Activated CD4-positive, alpha-beta T cell treated with anti-CD3 and anti-CD28 coated beads, Interleukin-2, amount 10 ng/mL, durations not matched to agents 24 days and 14 days (primary cell): ENCODE measurements around the gene RIMKLA. TPM values are rescaled to one million over a fixed set of nuclear protein-coding genes. Genes with fewer than 3 reads are reported as not detected.

Source experiments
- DNase-seq: peaks from one replicate; pipeline ENCODE4 v3.0.0; 2022
- H3K27ac Mint-ChIP-seq: one replicate; pipeline ENCODE4 v1.8.0; 2022; ENCODE audit warnings: mild to moderate bottlenecking, mixed read lengths
- H3K27me3 Mint-ChIP-seq: one replicate; pipeline ENCODE4 v1.8.0; 2022; ENCODE audit warnings: mixed read lengths
- H3K36me3 Mint-ChIP-seq: one replicate; pipeline ENCODE4 v1.8.0; 2022; ENCODE audit warnings: low read depth, mild to moderate bottlenecking, mixed read lengths
- H3K4me1 Mint-ChIP-seq: one replicate; pipeline ENCODE4 v1.8.0; 2021; ENCODE audit warnings: mixed read lengths
- H3K4me3 Mint-ChIP-seq: one replicate; pipeline ENCODE4 v1.8.0; 2022; ENCODE audit warnings: mild to moderate bottlenecking, moderate library complexity, mixed read lengths
- H3K9me3 Mint-ChIP-seq: one replicate; pipeline ENCODE4 v1.8.0; 2021; ENCODE audit warnings: mixed read lengths
- intact Hi-C: fragments of 100-400 bp; cut with micrococcal nuclease; formaldehyde crosslinking; loops from one replicate; pipeline ENCODE4 v1.15.1; 2023
- total RNA-seq: library from RNA; stranded (reverse); gene quantifications from 2 replicates; pipeline ENCODE4 v1.2.3, GENCODE V29; 2022

The RIMKLA gene
- total RNA-seq, 1 donor from 2014 or later = 5.5 TPM

DNA sequence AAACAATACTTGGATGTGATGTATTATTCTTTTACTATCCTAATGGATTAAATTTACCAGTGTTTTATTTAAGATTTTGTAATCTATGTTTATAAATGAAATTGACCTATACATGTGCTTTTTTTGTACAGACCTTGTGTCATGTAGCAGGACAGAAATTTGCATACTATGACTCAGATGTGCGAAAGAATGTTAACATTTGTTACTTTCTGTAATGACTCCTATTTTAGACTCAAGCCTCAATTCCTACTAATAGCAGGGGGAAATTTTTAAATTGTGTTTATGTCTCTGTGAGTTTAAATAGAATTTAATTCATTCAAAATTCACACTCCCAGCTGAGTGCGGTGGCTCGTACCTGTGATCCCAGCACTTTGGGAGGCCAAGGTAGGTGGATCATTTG lies 21.8 kb upstream of the RIMKLA start:
- peaks cover 25% of the 10 kb centered on the region for H3K27me3 Mint-ChIP-seq
- no peak for DNase-seq
- peaks cover 5% of the 10 kb centered on the region for H3K9me3 Mint-ChIP-seq
- no peak overlapping the region for H3K4me3 Mint-ChIP-seq
- no peaks in the 10 kb centered on the region for H3K4me1 Mint-ChIP-seq
- H3K36me3 Mint-ChIP-seq = no peaks in the 10 kb centered on the region
- intact Hi-C loops = no loop called here
- no peak overlapping the region for H3K27ac Mint-ChIP-seq

- Mint-ChIP-seq H3K27me3 (peaks cover 25% of the 10 kb centered on the region), H3K27ac (no peak overlapping the region), H3K4me3 (no peak overlapping the region), H3K36me3 (no peaks in the 10 kb centered on the region), H3K9me3 (peaks cover 5% of the 10 kb centered on the region), H3K4me1 (no peaks in the 10 kb centered on the region)
- intact Hi-C loops = no loop called here
- no peak for DNase-seq
Observed at GRCh38 chr1:42359466-42359865, 21.1 kb upstream of the RIMKLA start.

GRCh38 chr1:42364089-42364488 lies 16.5 kb upstream of the RIMKLA start:
- H3K9me3 Mint-ChIP-seq = peaks cover 5% of the 10 kb centered on the region
- H3K27ac Mint-ChIP-seq = no peak overlapping the region
- intact Hi-C loops = no loop called here
- H3K36me3 Mint-ChIP-seq = no peaks in the 10 kb centered on the region
- no peak for DNase-seq
- no peak overlapping the region for H3K4me3 Mint-ChIP-seq
- no peaks in the 10 kb centered on the region for H3K4me1 Mint-ChIP-seq
- peaks cover 26% of the 10 kb centered on the region for H3K27me3 Mint-ChIP-seq

DNA sequence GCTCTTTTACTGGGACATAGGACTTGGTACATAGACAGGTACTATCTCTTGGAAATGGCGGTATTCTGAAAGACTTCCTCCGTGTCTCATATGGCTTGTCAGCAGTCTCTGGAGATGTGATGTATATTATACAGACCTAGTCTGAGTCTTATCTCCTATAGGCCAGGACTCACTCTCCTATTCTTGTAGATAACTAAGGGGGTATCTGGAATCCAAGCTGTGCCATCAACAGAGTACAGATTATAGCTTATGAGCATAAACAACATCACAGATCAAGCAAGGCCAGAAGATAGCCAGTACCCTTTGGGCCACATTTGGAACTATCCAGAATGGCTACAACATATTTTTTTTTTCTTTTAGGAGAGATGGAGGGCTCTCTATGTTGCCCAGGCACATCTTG lies 16.1 kb upstream of the RIMKLA start:
- H3K4me1 Mint-ChIP-seq = no peaks in the 10 kb centered on the region
- H3K27me3 Mint-ChIP-seq = peaks cover 28% of the 10 kb centered on the region
- H3K27ac Mint-ChIP-seq = no peak overlapping the region
- peaks cover 5% of the 10 kb centered on the region for H3K9me3 Mint-ChIP-seq
- intact Hi-C loops = no loop called here
- H3K4me3 Mint-ChIP-seq = no peak overlapping the region
- no peak for DNase-seq
- no peaks in the 10 kb centered on the region for H3K36me3 Mint-ChIP-seq

DNA sequence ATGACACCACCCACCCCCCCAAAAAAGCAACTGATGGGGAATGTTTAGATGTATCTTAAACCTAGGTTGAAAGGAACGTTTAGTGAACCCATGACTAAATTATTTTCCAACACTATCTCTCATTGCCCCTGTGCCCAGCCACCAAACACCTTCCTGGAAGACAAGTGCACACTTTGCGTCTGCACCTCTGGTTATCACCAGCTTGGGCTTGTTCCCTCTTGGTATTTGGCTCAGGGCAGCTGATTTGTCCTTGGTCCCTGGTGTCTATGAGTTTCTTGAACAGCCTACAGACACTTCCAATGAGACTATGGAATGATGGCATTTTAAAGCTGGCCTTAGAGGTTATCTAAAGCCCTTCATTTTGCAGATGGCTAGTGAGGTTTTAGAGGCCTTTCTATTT lies 15.5 kb upstream of the RIMKLA start:
- intact Hi-C loops = no loop called here
- no peak for DNase-seq
- Mint-ChIP-seq H3K4me3 (no peak overlapping the region), H3K4me1 (no peaks in the 10 kb centered on the region), H3K36me3 (no peaks in the 10 kb centered on the region), H3K9me3 (peaks cover 5% of the 10 kb centered on the region), H3K27ac (no peak overlapping the region), H3K27me3 (peaks cover 31% of the 10 kb centered on the region)

DNA sequence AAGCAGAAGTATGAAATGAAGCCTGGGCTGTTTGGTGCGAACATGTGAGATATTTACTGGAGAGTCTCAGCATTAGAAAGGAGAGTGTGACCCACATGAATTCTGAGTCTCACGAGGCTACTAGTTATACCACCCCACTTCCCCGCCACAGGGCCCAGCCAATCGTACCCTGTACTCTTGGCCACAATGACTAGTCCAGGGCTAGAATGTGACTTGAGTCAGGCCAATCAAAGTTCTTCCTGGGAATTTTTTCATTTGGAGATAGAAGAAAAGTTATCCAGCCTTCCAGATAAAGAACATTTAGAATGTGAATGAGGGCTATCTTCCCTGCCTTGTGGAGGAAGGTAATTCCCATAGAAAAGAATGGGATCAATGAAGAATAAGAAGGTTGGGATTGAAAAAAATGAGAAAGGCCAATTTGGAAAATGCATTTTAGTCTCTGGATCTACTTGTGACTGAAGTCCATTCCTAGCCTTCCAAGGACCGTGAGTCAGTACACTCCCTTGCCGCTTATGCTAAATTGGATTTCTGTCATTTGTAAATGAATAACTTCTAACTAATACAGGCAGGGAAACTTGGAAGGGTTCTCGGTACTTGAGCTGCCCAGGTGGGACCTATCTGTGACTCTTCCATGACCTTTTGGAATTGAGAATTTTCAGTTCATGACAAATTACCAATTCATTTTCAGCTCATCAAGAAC lies 12.3 kb upstream of the RIMKLA start:
- no peak overlapping the region for H3K27ac Mint-ChIP-seq
- H3K36me3 Mint-ChIP-seq = no peaks in the 10 kb centered on the region
- intact Hi-C loops = no loop called here
- no peak for DNase-seq
- H3K9me3 Mint-ChIP-seq = no peaks in the 10 kb centered on the region
- no peak overlapping the region for H3K4me3 Mint-ChIP-seq
- H3K27me3 Mint-ChIP-seq = peaks cover 37% of the 10 kb centered on the region
- H3K4me1 Mint-ChIP-seq = no peaks in the 10 kb centered on the region

GRCh38 chr1:42369471-42369870 lies 11.1 kb upstream of the RIMKLA start:
- Mint-ChIP-seq H3K9me3 (no peaks in the 10 kb centered on the region), H3K27ac (no peak overlapping the region), H3K27me3 (peaks cover 37% of the 10 kb centered on the region), H3K36me3 (no peaks in the 10 kb centered on the region), H3K4me1 (no peaks in the 10 kb centered on the region), H3K4me3 (no peak overlapping the region)
- intact Hi-C loops = no loop called here
- no peak for DNase-seq

DNA sequence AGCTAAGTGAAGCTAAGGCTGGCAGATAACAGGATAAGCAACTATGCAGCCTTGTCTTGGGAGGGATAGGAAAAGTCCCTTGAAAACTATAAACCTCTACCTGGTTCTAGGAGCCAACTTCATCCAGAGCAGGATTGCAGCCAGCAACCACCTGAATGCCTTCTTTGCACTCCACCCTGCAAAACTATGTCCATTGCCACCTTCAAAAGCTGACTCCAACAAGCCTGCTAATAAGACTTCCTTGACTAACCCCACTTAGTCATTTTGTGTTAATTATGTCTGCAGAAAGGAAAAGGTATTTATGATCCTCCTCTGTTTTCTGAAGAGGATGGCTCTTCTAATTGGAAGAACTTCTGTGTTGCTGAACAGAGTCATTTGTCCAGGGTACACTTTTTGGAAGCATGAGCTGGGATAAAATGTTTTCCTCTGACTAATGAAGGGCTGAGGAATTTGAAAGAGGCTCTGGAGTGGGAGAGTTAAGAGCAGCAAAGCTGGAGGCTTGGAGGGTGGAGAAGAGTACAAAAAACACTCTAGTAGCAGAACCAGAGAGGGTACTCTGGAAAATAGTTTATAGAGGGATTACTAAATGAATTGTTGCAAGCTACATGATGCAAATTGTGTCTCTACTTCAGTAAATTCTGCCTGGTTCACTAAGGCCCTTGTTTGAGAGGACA lies 9.6 kb upstream of the RIMKLA start:
- Mint-ChIP-seq H3K27ac (no peak overlapping the region), H3K4me1 (no peaks in the 10 kb centered on the region), H3K9me3 (no peaks in the 10 kb centered on the region), H3K27me3 (peaks cover 37% of the 10 kb centered on the region), H3K36me3 (no peaks in the 10 kb centered on the region), H3K4me3 (no peak overlapping the region)
- DNase-seq = no peak
- intact Hi-C loops = no loop called here

- Mint-ChIP-seq H3K27ac (no peak overlapping the region), H3K36me3 (no peaks in the 10 kb centered on the region), H3K9me3 (no peaks in the 10 kb centered on the region), H3K4me1 (no peaks in the 10 kb centered on the region), H3K4me3 (no peak overlapping the region), H3K27me3 (peaks cover 42% of the 10 kb centered on the region)
- intact Hi-C loops = no loop called here
- DNase-seq = no peak
Observed at GRCh38 chr1:42372796-42373195, 7.8 kb upstream of the RIMKLA start.

DNA sequence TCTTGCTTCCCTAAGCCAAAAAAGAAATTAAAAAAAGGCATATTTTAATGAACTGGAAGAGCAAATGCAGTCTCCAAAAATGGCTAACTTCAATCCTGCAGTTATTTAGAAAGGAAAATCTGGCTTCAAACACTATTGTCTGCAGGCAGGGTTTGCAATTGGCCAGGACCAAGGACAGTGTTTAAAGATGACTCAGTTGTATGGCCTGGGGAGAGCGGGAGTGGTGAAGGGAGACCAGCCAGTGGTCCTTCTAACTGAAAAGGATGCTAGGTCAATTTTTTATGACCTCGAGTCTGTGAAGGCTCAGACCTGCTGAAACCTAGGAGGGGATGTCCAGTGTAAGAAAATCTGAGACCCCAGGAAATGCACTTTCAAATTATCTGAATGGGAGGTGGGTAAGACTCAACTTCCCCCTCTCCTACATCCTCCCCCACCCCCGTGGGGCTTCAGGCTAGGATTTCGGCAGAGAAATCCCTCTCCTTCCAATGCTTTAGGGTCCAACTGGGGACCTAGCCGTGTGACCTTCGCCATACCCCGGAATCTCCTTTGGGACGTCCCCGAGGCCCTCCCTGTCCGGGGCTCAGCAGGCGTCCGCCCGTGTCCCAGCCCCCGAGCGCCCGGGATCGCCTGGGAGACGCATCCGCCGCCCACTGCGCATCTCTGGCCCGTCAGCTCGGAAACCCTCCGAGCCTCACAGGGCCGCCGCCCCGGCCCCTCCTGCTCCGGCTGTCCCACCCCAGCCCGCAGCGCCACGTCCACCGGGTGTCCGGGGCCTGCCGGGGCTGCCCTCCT lies 602 bp upstream of the RIMKLA start:
- Mint-ChIP-seq H3K4me3 (peak overlapping the region; percentile 81), H3K36me3 (no peaks in the 10 kb centered on the region), H3K4me1 (peaks cover 8% of the 10 kb centered on the region), H3K9me3 (no peaks in the 10 kb centered on the region), H3K27me3 (peaks cover 39% of the 10 kb centered on the region), H3K27ac (peak overlapping the region; percentile 48)
- intact Hi-C loops = loop anchor here (2.0 to 5.0 kb wide), 2 partner anchors 45 to 82 kb away; partner anchors contain the start of genes CCDC30 and FOXJ3
- no peak for DNase-seq

GRCh38 chr1:42381280-42381673 lies 685 bp downstream of the RIMKLA start:
- H3K27ac Mint-ChIP-seq = no peak overlapping the region

DNA sequence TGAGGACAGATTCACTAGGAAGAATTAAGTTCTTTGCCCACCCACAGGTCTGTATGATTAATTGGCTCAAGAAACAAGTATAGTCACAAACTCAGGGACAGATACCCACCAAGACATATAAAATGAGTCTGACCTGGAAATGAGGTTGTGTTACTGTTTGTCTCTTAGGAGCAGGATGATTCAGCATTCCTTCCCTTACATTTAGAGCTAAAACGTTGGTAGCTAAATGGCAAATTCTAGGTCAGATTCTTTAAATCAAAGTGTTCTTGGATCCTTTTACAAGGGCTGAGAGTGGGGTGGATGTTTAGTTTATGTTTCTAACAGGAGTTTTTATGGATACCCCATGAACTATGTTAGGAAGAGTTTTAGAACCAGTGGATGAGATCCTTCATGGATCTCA lies 4.7 kb downstream of the RIMKLA start:
- Mint-ChIP-seq H3K4me3 (no peak overlapping the region), H3K4me1 (peaks cover 4% of the 10 kb centered on the region), H3K27me3 (peaks cover 17% of the 10 kb centered on the region), H3K27ac (no peak overlapping the region), H3K36me3 (no peaks in the 10 kb centered on the region), H3K9me3 (no peaks in the 10 kb centered on the region)
- intact Hi-C loops = no loop called here
- DNase-seq = no peak

More at GRCh38 chr1:42381280-42381673, 685 bp downstream of the RIMKLA start:
- intact Hi-C loops = loop anchor here (2.0 to 5.0 kb wide), 2 partner anchors 46 to 81 kb away; partner anchors contain the start of genes CCDC30 and FOXJ3
- DNase-seq = no peak
- H3K27me3 Mint-ChIP-seq = peaks cover 39% of the 10 kb centered on the region
- no peaks in the 10 kb centered on the region for H3K9me3 Mint-ChIP-seq
- peaks cover 8% of the 10 kb centered on the region for H3K4me1 Mint-ChIP-seq
- H3K4me3 Mint-ChIP-seq = peak overlapping the region; percentile 80
- no peaks in the 10 kb centered on the region for H3K36me3 Mint-ChIP-seq

DNA sequence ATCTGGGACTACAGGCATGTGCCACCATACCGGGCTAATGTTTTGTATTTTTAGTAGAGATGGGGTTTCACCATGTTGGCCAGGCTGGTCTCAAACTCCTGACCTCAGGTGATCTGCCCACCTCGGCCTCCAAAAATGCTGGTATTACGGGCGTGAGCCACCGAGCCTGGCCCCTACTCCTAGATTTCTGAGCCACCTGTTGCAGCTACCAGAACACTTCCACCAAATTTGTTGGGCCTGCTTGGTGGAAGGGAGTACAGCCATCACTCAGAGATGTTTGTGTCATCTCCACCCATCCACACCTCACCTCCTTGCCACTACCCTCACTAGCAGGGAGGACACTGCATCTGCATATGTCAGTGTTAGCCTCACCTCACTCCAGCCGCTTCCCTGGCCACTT lies 5.5 kb downstream of the RIMKLA start:
- Mint-ChIP-seq H3K36me3 (no peaks in the 10 kb centered on the region), H3K4me1 (peaks cover 4% of the 10 kb centered on the region), H3K9me3 (no peaks in the 10 kb centered on the region), H3K27ac (no peak overlapping the region), H3K27me3 (peaks cover 17% of the 10 kb centered on the region), H3K4me3 (no peak overlapping the region)
- no peak for DNase-seq
- intact Hi-C loops = no loop called here

GRCh38 chr1:42392255-42392654 lies 11.7 kb downstream of the RIMKLA start:
- Mint-ChIP-seq H3K36me3 (no peaks in the 10 kb centered on the region), H3K9me3 (no peaks in the 10 kb centered on the region), H3K4me1 (peaks cover 10% of the 10 kb centered on the region), H3K4me3 (no peak overlapping the region), H3K27me3 (no peaks in the 10 kb centered on the region), H3K27ac (no peak overlapping the region)
- DNase-seq = no peak
- intact Hi-C loops = loop anchor here (5.0 kb wide), 1 partner anchor 60 kb away; no protein-coding TSS in a partner anchor
